Measurements from ENCODE around the gene ATP9A. TPM values are rescaled to one million over a fixed set of nuclear protein-coding genes. Genes with fewer than 3 reads are reported as not detected.

The ATP9A gene
- total and polyA plus RNA-seq, 10 of the 15 experiments (the other 5 are each of a cell fraction or from before 2014, with no cell fraction given), result 0.03 to 0.81 (median 0.14) TPM

- no peak for TF ChIP-seq SKIL (IDR thresholded peaks at IDR 0.05; ENCODE audit: low read depth, poor library complexity, severe bottlenecking)
- TF ChIP-seq CEBPB (IDR thresholded peaks at IDR 0.05; ENCODE audit: borderline replicate concordance in 1 of 2, low read depth in 2 of 2, low read length in 2 of 2), result no peak
Observed at GRCh38 chr20:51594236-51595057, 173.7 kb downstream of the ATP9A start (continued).

GRCh38 chr20:51593584-51593983, 174.6 kb downstream of the ATP9A start:
- intact Hi-C loops (cut with micrococcal nuclease; ENCODE audit: unreplicated experiment) (loop anchor here (10.0 kb wide), 2 partner anchors 109 to 609 kb away; no protein-coding TSS in a partner anchor), in situ Hi-C loops (cut with MboI) (no loop called here)
- CTCF ChIA-PET, result no interaction called here
- ATAC-seq (no peak), FAIRE-seq (no peak), DNase-seq (ENCODE audit: low read depth, low spot score) (no peak)
- SMC1A ChIA-PET (ENCODE audit: uncharacterized antibody, unreplicated experiment), result no interaction called here
- no peaks in the 10 kb centered on the region for H3K79me2 ChIP-seq (ENCODE audit: control insufficient read depth, insufficient read depth, low read length)
- no peak for TF ChIP-seq EGR1 (IDR thresholded peaks at IDR 0.05; ENCODE audit: borderline replicate concordance in 1 of 2, low read depth in 2 of 2, low read length in 2 of 2)
- no peak for TF ChIP-seq HDAC6 (IDR thresholded peaks at IDR 0.05; ENCODE audit: unreplicated experiment)
- TF ChIP-seq ZNF207 (IDR thresholded peaks at IDR 0.05; ENCODE audit: borderline replicate concordance), result no peak
- no peaks in the 10 kb centered on the region for H3K9me3 ChIP-seq (replicated peaks; ENCODE audit: control insufficient read depth, insufficient read depth, low read length)
- H3K9ac ChIP-seq (ENCODE audit: control insufficient read depth, insufficient read depth, low read length), result no peak overlapping the region
- no peaks in the 10 kb centered on the region for H4K20me1 ChIP-seq (ENCODE audit: control insufficient read depth, insufficient read depth)
- no TSS peak for BruUV-seq (replicated peaks)
- RAD21 ChIA-PET (ENCODE audit: unreplicated experiment), result interaction anchor here (3.1 kb wide), 1 partner anchor 207 kb away, joined by 38 read pairs; no protein-coding TSS in a partner anchor
- H3K27ac ChIP-seq (ENCODE audit: control insufficient read depth, insufficient read depth), result no peak overlapping the region
- no peak overlapping the region for H2AFZ ChIP-seq (ENCODE audit: control insufficient read depth, low read depth, low read length)
- POLR2A ChIA-PET, result no interaction called here
- H3K36me3 ChIP-seq (ENCODE audit: control insufficient read depth in 2 of 2, insufficient read depth in 2 of 2, low read length in 1 of 2), result no peaks in the 10 kb centered on the region
- H3K27me3 ChIP-seq (replicated peaks in 1 of 2; ENCODE audit: control insufficient read depth in 2 of 2, insufficient read depth in 2 of 2, low read length in 1 of 2), result no peaks in the 10 kb centered on the region
- no peak overlapping the region for H3K4me2 ChIP-seq (ENCODE audit: control insufficient read depth, insufficient read depth)
- WGBS (ENCODE audit: insufficient coverage, insufficient replicate concordance, low lambda C conversion rate, missing lambda C conversion rate), result 3% methylated on average over 2 of the region's 2 CpGs
- H3K4me3 ChIP-seq, result no peak overlapping the region
- peaks cover 16% of the 10 kb centered on the region for H3K4me1 ChIP-seq (ENCODE audit: control insufficient read depth, insufficient read depth, low read length)

Data from GM12878 (cell line).